ENCODE data around the gene NKAPL. TPM values are rescaled to one million over a fixed set of nuclear protein-coding genes. Genes with fewer than 3 reads are reported as not detected.

The NKAPL gene
- total RNA-seq, 4 donors from 2014 or later: 2.8 to 6.7 (median 4.7) TPM

DNA sequence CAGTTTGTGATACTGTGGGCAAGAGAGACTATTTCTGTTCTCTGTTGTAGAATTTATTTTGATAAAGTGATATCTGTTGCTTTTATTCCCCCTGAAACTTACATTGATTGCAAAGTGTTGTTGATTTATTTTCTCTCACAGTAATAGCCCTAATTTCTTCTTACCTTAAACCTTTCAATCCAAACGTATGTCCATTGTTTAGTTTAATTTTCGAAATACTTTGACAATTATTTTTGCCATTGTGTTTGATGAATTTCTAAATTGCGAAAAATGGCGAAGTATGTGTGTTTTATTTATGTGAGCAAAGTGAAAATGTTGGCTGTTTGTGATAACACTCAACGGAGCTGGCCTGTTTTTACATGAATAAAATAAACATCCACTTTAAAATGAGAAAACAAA, 7.5 kb downstream of the NKAPL start:
- Histone ChIP-seq H3K4me1 (peaks cover 17 to 32% (median 29%) of the 10 kb centered on the region in 4 donors), H3K9me3 (no peaks in the 10 kb centered on the region), H3K27ac (replicated peaks in 1 of 4) (peak overlapping the region; percentile 84 to 89 (median 86)), H3K36me3 (peaks cover 0 to 6% (median under 1%) of the 10 kb centered on the region in 4 donors), H3K27me3 (no peaks in the 10 kb centered on the region), H3K4me3 (peak overlapping the region; percentile 70 to 83 (median 74))
- intact Hi-C loops (cut with DNase I): loop anchor here (5.0 kb wide), 2 partner anchors 86 to 124 kb away; partner anchors contain the start of gene ZKSCAN8
- TF ChIP-seq, protein P1, sequence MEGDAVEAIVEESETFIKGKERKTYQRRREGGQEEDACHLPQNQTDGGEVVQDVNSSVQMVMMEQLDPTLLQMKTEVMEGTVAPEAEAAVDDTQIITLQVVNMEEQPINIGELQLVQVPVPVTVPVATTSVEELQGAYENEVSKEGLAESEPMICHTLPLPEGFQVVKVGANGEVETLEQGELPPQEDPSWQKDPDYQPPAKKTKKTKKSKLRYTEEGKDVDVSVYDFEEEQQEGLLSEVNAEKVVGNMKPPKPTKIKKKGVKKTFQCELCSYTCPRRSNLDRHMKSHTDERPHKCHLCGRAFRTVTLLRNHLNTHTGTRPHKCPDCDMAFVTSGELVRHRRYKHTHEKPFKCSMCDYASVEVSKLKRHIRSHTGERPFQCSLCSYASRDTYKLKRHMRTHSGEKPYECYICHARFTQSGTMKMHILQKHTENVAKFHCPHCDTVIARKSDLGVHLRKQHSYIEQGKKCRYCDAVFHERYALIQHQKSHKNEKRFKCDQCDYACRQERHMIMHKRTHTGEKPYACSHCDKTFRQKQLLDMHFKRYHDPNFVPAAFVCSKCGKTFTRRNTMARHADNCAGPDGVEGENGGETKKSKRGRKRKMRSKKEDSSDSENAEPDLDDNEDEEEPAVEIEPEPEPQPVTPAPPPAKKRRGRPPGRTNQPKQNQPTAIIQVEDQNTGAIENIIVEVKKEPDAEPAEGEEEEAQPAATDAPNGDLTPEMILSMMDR (IDR thresholded peaks at IDR 0.05): no peak
- TF ChIP-seq POLR2AphosphoS5 (IDR thresholded peaks at IDR 0.05): no peak
- TF ChIP-seq POLR2A (IDR thresholded peaks at IDR 0.05; ENCODE audit: low read depth): no peak
- no peak for TF ChIP-seq EP300 (IDR thresholded peaks at IDR 0.05)
- 3% methylated on average over 5 of the region's 5 CpGs for WGBS
- no peak for DNase-seq (ENCODE audit: extremely low spot score)

DNA sequence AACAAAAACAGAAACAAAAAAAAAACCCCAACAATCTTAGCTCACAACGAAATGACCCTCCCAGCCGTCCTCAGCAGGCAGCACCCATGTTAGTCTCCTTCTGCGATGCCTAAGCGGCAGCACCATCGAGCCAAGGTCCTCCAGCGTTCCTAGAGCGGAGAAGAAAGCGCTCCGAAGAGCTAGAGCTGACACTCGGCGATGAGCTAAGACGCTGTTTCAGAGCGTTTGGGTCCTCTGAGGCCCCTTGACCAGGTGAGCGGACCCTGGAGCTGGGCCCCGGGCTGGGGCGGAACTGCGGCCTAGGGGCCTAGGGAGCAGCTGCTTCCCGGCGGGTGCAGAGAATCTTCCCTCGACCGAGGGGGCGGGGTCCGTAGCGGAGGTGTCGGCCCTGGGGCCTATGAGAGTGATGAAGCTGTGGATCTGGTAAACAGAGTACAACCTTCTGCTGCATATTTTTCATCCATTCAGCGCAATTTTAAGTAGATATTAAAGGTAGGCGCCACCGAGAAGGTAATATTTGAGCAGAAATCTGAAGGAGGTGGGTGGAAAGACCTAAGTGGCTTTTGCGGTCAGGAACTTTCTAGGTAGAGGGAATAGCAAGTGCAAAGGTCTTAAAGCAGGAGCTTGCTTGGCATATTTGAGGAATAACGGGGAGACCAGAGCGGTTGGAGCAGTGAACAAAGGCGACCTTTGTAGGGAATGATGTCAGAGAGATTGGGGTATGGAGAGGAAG, 8.0 kb downstream of the NKAPL start, which contains the start of gene ZSCAN26:
ZSCAN26 (plus strand) TSS at position 182 of the 733 bp plus-strand sequence. CDS start 4,777 bp downstream, outside the sequence.
- peak within 1 kb of the TSS; percentile 84 to 89 (median 86) for H3K27ac ChIP-seq (replicated peaks in 1 of 4)
- intact Hi-C loops (cut with DNase I): loop anchor here (5.0 kb wide), 2 partner anchors 85 to 125 kb away; partner anchors contain the start of gene ZKSCAN8

DNA sequence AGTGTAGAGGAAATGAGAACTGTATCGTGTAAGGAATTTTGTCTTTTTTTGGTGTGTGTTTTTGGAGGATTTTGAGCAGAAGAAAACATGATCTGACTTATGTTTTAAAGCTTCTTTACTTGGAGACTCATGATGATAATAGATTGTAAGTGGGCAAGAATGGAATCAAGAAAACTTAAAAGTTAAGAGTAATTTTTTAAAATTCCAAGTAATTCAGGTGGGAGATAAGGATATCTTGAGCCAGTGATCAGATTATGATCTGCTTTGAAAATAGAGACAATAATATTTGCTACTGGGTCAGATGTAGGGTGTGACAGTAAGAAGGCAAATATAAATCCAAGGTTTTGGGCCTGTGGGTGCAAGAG, 8.6 kb downstream of the NKAPL start:
- no peak for DNase-seq (ENCODE audit: extremely low spot score)
- H3K9me3 ChIP-seq: no peaks in the 10 kb centered on the region
- peaks cover 17 to 32% (median 29%) of the 10 kb centered on the region in 4 donors for H3K4me1 ChIP-seq
- H3K27me3 ChIP-seq: no peaks in the 10 kb centered on the region
- H3K36me3 ChIP-seq: peaks cover 4 to 16% (median 11%) of the 10 kb centered on the region in 4 donors
- intact Hi-C loops (cut with DNase I): loop anchor here (5.0 kb wide), 2 partner anchors 85 to 125 kb away; partner anchors contain the start of gene ZKSCAN8
- peak overlapping the region; percentile 70 to 83 (median 74) for H3K4me3 ChIP-seq
- no peak for TF ChIP-seq POLR2AphosphoS5 (IDR thresholded peaks at IDR 0.05)
- H3K27ac ChIP-seq (replicated peaks in 1 of 4): peak overlapping the region; percentile 84 to 89 (median 86)
- 0% methylated on average over 1 of the region's 1 CpG for WGBS

More for the DNA sequence above, 8.0 kb downstream of the NKAPL start, which contains the start of gene ZSCAN26:
- peaks cover 0 to 11% (median 5%) of the 10 kb centered on the region in 4 donors for H3K36me3 ChIP-seq
- H3K9me3 ChIP-seq: no peaks in the 10 kb centered on the region
- no peaks in the 10 kb centered on the region for H3K27me3 ChIP-seq
- TF ChIP-seq POLR2AphosphoS5 (IDR thresholded peaks at IDR 0.05) (peak; percentile 75 to 83), POLR2A (IDR thresholded peaks at IDR 0.05; ENCODE audit: low read depth) (no peak), EP300 (IDR thresholded peaks at IDR 0.05) (no peak)
- TF ChIP-seq, protein P1 (IDR thresholded peaks at IDR 0.05): no peak
- peak; percentile 93 for DNase-seq (ENCODE audit: extremely low spot score)
- WGBS: under 1% methylated on average over 24 of the region's 32 CpGs
- peak within 1 kb of the TSS; percentile 70 to 83 (median 74) for H3K4me3 ChIP-seq
- H3K4me1 ChIP-seq: peaks cover 17 to 32% (median 29%) of the 10 kb centered on the region in 4 donors

DNA sequence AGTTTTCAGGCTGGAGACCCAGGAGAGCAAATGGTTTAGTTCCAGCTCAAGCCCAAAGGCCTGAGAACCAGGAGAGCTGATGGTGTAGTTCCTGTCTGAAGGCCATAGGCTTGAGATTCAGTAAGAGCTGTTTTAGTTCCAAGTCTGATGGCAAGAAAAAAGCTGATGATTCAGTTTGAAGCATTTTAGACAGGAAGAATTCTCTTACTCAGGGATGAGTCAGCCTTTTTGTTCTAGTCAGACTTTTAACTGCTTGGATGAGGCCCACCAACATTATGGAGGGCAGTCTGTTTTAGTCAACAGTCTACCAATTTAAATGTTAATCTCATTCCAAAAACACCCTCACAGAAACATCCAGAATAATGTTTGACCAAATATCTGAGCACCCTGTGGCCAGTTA, 10.4 kb downstream of the NKAPL start:
- TF ChIP-seq POLR2A (IDR thresholded peaks at IDR 0.05; ENCODE audit: low read depth): no peak

DNA sequence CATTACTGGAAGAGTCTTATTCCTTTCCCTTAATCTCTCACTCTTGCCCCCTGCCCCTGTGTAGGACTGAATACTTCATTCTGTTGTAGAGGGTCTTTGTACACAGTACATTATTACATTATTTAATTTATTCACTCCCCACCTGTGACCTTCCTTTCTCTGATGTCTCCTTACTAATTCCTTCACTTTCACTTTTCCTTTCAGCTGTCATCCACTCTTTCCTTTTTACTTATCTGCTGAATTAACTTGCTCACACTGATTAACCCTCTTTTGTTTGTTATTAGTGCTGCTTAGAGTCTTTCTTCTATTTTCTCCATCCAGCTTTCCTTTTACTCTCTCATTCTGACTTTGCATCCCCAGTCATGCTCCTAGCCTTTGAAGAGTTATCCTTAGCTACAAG, 15.8 kb downstream of the NKAPL start:
- DNase-seq (ENCODE audit: extremely low spot score): no peak
- intact Hi-C loops (cut with DNase I): loop anchor here (5.0 kb wide), 1 partner anchor 82 kb away; no protein-coding TSS in a partner anchor
- Histone ChIP-seq H3K27me3 (no peaks in the 10 kb centered on the region), H3K36me3 (peaks cover 29 to 68% (median 58%) of the 10 kb centered on the region in 4 donors), H3K4me1 (peaks cover 0 to under 1% (median under 1%) of the 10 kb centered on the region in 4 donors), H3K9me3 (no peaks in the 10 kb centered on the region), H3K27ac (replicated peaks in 1 of 4) (no peak overlapping the region), H3K4me3 (no peak overlapping the region)
- TF ChIP-seq EP300 (IDR thresholded peaks at IDR 0.05): no peak
- TF ChIP-seq POLR2A (IDR thresholded peaks at IDR 0.05; ENCODE audit: low read depth): no peak
- no peak for TF ChIP-seq POLR2AphosphoS5 (IDR thresholded peaks at IDR 0.05)
- TF ChIP-seq, protein P1 (IDR thresholded peaks at IDR 0.05): no peak

More for the DNA sequence above, 10.4 kb downstream of the NKAPL start:
- intact Hi-C loops (cut with DNase I): loop anchor here (5.0 kb wide), 2 partner anchors 83 to 127 kb away; partner anchors contain the start of gene ZKSCAN8
- Histone ChIP-seq H3K27me3 (no peaks in the 10 kb centered on the region), H3K4me1 (peaks cover 17 to 32% (median 29%) of the 10 kb centered on the region in 4 donors), H3K4me3 (no peak overlapping the region), H3K36me3 (peaks cover 10 to 35% (median 28%) of the 10 kb centered on the region in 4 donors), H3K27ac (replicated peaks in 1 of 4) (no peak overlapping the region), H3K9me3 (no peaks in the 10 kb centered on the region)
- DNase-seq (ENCODE audit: extremely low spot score): no peak

Measured in esophagus muscularis mucosa (tissue), 4 donors.